ENCODE results near the gene KRT86.
"Not testable (repeated sequence)": the region's sequence is repeated elsewhere in the genome, so short reads cannot be mapped to it uniquely, and the experiment has no call there.

The KRT86 gene

DNA sequence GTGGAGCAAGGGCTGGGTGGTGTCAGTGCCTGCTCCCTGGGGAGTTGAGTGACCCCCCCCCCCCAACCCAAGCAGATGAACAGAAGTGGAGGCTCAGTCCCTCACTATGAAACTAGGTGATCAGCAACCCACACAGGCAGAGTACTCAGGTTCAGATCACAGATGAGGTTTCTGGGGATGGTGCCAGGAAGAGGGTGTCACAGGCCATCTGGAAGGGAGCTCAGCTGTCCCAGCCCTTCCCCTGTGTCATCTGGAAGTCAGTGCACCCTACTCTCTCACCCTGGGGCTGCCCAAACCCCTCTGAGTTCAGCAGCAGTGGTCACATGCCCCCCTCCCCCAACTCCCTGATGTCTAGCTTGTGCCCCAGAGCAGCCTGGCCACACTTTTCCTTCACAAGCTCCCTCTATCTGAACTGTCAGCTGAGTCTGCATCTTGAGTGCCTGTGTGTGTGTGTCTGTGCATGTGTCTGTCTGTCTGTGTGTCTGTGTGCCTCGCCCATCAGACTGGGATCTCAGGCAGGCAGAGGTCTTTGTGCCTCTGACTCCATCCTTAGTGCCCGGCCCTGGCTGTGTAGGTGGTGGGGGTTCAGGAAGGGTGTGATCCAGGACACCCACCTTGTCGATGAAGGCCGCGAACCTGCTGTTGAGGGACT, 16.2 kb downstream of the KRT86 start:
- not testable (repeated sequence) for DNase-seq (ENCODE audit: low read depth in 3 of 3, low spot score in 1 of 3)

DNA sequence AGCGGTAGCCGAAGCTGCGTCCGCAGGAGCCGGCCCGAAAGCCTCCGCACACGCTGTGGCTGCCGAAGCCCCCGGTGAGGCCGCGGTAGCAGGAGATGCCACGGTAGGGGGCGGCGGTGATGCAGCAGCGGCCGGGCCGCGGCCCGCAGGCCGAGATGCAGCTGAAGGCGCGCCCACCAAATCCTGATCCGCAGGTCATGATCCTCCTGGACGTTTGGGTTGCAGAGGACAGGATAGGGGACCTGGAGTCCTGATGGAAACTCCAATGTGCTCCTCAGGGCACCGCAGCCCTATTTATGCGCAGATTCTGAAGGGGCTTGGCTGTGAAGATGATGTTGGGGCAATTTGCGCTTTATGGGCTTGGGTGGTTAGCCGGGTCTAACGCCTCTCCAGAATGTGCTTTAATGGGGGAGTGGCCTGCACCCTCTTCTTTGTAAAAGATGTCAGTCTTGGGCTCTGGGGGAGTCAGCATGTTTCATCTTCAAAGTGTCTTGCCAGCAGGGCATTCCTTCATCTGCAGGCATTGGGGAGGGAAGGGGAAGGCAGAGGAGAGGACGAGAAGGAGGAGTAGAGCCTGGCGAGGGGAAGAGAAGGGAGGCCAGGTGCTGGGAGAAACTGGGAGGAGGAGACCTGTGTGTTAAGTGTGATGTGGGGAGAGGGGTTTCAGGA, 17.0 kb downstream of the KRT86 start, which contains the start of gene KRT81:
KRT81 (minus strand) TSS at position 268 of the 669 bp plus-strand sequence; CDS start at position 199, 69 bp downstream.
- no peak for DNase-seq (ENCODE audit: low read depth in 3 of 3, low spot score in 1 of 3)

DNA sequence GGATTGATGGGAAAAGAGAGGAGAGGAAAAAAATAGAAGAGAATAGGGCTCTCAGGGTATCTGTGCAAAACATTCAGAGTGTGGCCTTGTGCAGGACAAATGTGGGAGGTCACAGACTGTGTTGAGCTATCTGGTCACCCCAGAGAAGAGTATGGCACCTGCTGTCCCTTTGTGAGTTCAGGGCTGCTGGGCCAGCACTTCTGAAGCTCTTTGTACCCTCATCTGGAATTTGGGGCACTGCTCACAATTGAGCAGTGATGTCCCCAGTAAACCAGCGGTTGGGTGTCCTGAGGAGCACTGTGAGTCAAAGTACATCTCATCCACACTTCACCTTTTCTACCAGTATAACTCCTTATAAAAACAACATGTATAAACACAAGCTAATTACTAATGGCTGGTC, 19.5 kb downstream of the KRT86 start:
- DNase-seq (ENCODE audit: low read depth in 3 of 3, low spot score in 1 of 3), result no peak

GRCh38 chr12:52294803-52295202, 20.4 kb downstream of the KRT86 start:
- DNase-seq (ENCODE audit: low read depth in 3 of 3, low spot score in 1 of 3), result no peak

GRCh38 chr12:52295663-52296062, 21.2 kb downstream of the KRT86 start:
- DNase-seq (ENCODE audit: low read depth in 3 of 3, low spot score in 1 of 3), result no peak

DNA sequence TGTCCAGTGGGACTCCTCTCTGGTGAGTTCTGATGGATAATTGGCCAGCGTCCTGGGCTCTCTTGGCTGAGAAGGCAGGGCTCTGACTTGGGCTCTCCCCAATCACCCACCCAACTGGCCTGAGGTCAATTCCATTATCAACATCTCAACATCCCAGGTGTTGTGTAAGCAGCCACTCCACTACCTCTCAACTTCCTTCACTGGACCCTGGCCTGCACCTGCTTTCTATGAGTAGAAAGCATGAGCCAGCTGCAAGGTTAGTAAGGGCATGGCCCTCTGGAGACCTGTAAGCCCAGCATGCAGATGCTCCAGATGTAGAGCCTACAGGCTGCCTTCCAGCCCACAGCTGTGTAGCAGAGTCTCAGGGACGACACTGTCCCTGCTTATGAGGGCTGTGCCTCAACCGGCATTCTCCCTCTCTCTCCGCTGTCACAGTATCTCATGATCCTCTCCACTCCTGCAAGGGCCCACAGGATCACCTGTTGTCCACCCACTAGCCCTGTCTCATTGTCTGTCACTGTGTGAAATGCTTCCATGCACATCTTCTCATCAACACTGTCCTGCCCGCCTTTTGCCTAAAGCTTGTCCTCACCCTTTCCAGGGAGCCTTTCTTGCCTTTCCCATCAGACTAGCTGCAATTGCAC, 22.2 kb downstream of the KRT86 start:
- no peak for DNase-seq (ENCODE audit: low read depth in 3 of 3, low spot score in 1 of 3)

- DNase-seq (ENCODE audit: low read depth in 3 of 3, low spot score in 1 of 3), result no peak
These were observed 24.3 kb downstream of the KRT86 start for GRCh38 chr12:52298677-52299190.

- no peak for DNase-seq (ENCODE audit: low read depth in 3 of 3, low spot score in 1 of 3)
These were observed 26.6 kb downstream of the KRT86 start for GRCh38 chr12:52300796-52301691.

- DNase-seq (ENCODE audit: low read depth in 3 of 3, low spot score in 1 of 3), result not testable (repeated sequence)
These were observed 27.3 kb downstream of the KRT86 start for GRCh38 chr12:52301721-52302120.

GRCh38 chr12:52302242-52302914, 27.9 kb downstream of the KRT86 start:
- DNase-seq (ENCODE audit: low read depth in 3 of 3, low spot score in 1 of 3), result not testable (repeated sequence)

GRCh38 chr12:52304941-52305411, 30.5 kb downstream of the KRT86 start:
- DNase-seq (ENCODE audit: low read depth in 3 of 3, low spot score in 1 of 3), result not testable (repeated sequence)

- DNase-seq (ENCODE audit: low read depth in 3 of 3, low spot score in 1 of 3), result no peak
These were observed 31.7 kb downstream of the KRT86 start for GRCh38 chr12:52305921-52306705.

DNA sequence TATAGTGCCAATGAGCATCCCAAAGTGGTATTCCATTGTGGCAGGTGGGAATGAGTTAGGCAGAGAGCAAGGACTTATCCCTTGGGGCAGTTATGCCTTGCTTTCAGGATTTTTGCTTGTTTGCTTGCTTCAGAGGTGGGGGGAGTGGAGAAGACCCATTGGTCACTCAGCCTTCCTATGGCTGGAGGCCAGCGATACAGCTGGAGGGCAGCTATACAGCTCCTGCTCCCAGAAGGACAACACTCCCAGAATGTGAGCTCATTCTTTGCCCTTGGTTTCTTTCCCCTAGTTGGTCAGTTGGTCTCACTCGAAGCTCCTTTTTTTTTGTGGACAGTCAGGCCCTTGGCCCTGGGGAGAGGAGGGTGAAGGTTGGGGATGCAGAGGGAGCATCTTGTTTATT, 32.3 kb downstream of the KRT86 start:
- DNase-seq (ENCODE audit: low read depth in 3 of 3, low spot score in 1 of 3), result no peak

- DNase-seq (ENCODE audit: low read depth in 3 of 3, low spot score in 1 of 3), result peak in 1 of 3 donors; percentile 10
These were observed 33.7 kb downstream of the KRT86 start for GRCh38 chr12:52307836-52308805.

GRCh38 chr12:52308806-52309425, 34.5 kb downstream of the KRT86 start:
- DNase-seq (ENCODE audit: low read depth in 3 of 3, low spot score in 1 of 3), result no peak

- DNase-seq (ENCODE audit: low read depth in 3 of 3, low spot score in 1 of 3), result no peak
These were observed 36.3 kb downstream of the KRT86 start for GRCh38 chr12:52310622-52311284.

DNA sequence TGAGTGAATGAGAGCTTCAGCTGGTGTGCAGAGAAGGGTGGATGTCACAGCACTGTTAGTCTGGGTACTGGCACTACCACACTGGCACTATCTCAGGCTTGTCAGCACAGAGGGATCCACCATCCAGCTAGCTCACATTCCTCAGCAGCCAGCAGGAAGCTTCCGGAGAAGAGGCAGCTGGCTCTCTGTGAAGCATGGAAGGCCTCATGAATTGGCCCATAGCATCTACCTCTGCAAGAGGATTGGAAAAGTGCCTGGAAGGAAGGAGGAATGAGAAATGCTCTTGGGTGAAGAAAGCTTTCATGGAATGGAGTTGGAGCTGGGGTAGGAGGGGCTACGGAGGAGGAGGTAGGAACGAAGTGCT, 36.8 kb downstream of the KRT86 start:
- no peak for DNase-seq (ENCODE audit: low read depth in 3 of 3, low spot score in 1 of 3)

Data from stimulated activated CD4-positive, alpha-beta T cell treated with anti-CD3 and anti-CD28 coated beads, TNF-alpha, amount 100 ng/mL, for 1 hour (primary cell).